HG03575 (cell line): ENCODE data around the gene BZW2.

Source experiments
- ATAC-seq: cut with Tn5 transposase; IDR thresholded peaks from one replicate; pipeline ENCODE4 v1.9.1; 2021; ENCODE audit not compliant: unreplicated experiment, insufficient number of reproducible peaks, low FRiP score; ENCODE audit errors: extremely low read depth

The BZW2 gene

DNA sequence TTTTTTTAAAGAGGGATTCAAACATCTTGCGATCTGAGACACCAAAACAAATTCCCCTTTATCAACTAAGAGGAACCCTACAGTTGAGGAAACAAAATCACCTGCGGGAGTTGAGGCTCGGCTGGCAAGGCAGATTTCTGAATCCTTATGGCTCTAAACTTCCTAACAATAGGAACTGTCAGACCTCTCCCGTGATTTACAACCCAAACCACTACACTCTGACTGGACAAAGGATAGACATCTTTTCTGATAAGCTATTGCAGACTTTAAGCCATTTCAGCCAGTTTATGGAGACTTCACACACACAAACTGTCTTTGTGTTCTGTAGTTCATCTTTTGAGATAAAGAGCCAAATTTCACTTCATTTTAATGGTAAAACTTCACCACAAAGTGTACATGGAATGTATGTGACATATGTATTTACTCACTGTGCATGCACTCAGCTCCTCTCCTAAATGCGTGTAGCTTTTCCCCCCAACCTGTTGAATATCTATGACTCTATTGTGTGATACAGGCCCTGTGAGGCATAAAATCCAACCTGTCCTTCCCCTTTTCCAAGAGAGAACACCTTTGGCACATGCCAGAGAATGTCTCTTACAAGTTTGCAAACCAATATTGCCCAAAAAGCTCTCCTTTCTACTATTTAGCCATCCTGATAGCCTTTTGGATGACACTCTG lies 92.2 kb downstream of the BZW2 start:
- ATAC-seq, result no peak

DNA sequence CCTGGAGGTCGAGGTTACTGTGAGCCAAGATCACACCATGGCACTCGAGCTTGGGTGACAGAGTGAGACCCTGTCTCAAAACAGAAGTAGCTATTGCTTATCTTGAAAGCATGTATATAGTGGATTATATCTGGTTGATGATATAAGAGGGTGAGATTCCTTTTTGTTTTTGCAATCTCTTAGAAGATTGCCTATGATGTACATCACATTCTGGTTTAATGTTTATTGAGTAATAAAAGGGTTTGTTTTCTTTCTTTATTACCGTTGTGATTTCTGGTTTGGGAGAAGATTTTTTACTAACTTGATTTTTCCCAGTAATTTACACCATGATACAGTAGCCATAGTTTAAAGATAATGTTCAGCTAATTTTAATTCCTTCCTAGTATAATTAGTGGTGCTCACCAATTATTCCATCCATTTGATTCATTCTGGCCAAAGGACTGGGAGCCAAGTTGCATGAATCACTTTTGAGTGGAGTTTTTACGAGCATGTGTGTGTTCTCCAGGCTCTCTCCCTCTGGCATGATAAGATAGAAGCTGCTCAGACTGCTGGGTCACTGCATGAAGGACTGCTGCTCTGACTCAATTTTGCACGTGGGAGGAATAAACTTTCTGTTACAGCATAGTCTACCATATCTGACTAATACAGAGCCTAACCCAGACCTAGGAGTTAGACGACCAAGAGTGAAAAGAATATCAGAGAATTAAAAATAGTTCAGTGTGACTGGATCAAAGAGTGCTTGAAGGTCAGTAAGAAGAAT lies 94.1 kb downstream of the BZW2 start:
- ATAC-seq, result no peak

DNA sequence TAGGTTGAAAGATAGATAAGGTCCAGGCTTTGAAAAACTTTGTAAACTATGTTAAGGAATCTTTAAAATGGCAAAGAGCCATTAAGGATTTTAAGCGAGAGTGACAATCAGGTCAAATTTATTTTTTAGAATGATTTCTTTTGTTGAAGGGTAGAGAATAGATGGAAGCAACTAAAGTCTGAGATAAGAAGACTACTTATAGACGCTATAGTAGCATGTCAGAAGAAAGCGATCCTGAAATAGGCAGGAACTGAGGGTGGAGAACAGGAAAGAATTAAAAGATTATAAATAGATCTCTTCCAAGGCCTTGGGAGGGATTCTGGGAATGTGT lies 94.6 kb downstream of the BZW2 start:
- no peak for ATAC-seq

DNA sequence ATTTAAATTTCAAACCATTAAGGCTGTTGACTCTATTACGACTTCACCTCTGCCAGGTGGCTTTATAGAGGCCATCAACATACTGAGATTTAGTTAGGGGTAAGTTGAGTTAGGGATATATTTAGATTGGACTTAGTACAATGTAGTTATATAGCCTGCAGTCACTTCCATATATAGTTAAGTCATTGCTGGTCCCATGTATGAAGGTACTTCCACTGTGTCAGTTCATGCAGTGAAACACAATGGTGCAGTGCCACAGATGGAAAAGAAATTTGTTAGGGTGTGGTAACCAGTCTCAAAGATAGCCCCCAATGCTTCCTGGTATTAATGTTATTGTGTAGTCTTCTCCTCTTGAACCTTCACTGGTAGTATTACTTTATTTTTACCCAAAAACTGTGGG lies 95.0 kb downstream of the BZW2 start:
- ATAC-seq, result no peak

DNA sequence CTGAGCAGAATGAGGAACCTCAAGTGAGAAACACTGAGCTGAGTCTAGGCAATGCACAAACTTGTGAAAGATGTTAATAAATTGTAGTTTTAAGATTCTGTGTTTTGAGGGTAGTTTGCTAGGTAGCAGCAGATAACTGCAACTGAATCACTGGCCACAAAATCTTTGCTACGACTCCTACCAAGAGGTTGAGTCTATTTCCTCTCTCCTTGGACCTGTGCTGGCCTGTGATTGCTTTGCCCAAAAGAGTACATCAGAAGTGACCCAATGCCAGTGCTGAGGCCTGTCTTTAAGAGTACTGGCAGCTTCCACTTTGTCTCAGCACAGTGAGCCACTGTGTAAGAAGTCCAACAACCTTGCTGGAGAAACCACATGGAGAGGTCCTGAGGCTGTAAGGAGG lies 95.7 kb downstream of the BZW2 start:
- no peak for ATAC-seq

DNA sequence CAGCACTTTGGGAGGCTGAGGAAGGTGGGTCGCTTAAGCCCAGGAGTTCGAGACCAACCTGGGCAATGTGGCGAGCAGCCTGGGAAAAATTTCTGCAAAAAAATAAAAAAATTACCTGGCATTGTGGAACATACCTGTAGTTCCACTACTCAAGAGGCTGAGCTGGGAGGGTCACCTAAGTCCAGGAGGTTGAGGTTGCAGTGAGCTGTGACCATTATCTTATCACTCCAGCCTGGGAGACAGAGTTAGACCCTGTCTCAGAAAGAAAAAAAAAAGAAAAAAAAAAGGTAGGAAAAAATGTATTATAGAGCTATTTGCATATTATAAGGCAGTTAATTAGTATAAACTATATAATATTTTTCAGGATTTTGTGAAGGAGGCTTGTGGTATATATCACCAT lies 96.6 kb downstream of the BZW2 start:
- ATAC-seq, result no peak

DNA sequence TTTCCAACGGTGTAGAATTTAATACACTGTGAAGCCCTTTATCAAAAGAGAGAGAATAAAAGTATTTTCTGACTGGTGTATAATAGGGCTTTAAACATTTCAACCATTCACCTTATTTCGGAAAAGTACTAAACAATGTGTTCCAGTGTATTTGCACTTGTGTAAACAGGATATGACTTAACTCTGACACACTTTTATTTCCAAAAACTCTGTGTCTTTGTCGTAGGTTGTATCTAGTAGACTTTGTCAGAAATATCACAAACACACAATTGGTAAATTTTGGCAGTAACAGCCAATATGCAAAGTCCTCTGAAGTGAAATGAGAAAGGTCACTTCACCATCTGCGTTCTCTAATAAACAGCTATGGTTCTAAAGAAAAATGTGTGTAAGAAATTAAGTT lies 97.3 kb downstream of the BZW2 start:
- no peak for ATAC-seq

DNA sequence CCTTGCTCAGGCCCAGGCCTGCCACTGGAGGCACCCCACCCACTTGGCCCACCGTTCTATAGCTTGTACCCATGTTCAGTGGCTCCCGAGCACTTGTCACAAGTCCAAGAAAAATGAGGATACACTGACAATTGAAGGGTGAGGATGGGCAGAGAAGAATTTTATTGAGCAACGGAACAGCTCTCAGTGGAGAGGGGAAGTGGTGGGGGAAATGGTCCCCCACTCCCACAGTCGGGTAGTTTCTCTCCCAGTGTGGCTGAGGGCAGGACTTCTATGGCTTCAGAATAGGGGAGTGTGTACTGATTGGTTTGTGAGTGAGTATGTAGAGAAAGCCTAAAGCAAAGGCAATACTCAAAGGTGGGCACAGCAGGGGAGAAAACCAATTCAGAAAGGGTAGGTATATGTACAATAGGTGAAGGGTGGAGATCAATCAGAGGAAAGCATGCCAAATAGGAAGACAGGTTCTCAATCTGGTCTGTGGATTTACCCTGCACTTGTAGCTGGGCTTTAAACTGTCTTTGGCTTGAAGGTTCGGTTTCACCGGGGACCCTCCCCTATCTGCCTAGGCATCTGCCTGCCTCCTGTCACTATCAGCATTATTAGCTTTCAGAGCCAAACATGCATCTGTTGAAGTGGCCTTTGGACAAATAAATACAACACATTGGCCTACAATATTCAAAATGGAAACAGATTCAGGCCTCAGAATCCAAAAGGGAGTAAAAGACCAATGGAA lies 98.7 kb downstream of the BZW2 start:
- no peak for ATAC-seq

DNA sequence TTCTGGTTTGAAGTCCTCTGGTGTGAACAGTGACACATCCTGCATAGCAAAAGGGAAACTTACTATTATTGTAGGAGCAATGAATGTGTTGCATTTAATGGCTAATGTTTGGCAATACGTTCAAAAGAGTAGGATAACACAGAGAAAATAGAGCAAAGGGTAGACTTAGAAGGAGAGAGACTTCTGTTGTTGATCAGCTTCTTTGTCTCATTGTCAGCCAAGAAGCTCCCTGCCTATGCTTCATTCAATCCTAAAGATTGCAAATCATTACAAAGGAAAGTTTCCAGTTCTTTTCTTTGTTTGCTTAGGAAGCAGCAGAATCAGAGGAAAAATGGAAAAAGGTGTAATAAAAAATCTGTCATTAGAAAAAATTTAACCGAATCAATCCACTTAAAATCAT lies 99.7 kb downstream of the BZW2 start:
- no peak for ATAC-seq

DNA sequence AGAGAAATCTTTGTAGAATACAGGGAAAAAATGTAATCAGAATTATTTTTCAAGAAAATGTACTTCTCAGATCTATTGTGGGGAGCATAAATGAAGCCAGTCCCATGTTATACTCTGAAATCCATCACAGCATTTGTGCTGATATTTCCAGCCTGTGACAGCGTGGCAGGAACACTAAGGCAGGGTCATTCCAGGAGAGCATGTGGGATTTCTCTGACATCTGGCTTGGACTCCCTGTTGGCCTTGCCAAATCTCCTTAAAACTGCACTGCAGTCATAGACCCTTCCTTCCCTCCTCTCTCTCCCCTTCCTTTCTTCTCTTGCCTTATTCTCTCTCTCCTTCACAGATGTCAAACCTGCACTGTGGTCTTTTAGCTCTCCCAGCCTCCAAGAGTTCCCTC lies 101.1 kb downstream of the BZW2 start:
- no peak for ATAC-seq

DNA sequence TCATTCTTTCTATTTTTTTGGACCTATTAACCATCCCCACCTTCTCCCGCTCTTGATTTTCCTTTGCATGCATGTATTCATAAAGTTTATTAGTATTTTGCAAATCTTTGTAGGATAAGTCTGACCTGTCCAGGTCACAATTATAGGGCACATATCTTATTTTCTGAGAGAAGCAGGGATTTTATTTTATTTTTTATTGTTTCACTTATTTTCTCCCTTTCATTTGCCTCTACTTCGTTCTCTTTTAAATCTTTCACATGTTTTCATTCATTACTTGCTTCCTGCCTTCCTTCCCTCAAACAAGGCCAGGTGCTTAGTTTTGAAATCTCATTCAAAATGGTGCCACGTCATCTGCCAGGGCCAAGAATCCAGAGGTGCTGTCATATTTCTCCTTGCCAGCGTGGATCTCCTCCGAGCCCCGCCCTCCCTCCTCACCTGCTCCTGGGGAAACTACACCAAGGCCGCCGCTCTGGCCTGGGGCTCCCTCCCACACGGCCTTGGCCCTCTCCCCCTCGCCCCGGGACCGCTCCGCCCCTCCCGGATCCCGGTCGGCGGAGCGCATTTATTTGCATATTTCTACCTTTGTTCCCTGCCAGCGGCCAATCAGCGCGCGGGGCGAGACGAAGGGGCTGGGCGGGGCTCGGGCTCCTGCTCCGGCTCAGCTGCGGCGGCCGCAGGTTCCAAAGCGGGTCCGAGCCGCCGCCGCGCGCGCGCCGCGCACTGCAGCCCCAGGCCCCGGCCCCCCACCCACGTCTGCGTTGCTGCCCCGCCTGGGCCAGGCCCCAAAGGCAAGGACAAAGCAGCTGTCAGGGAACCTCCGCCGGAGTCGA lies 107.3 kb downstream of the BZW2 start, which contains the start of gene TSPAN13:
TSPAN13 (plus strand) TSS at position 654 of the 830 bp plus-strand sequence. CDS start 213 bp downstream, outside the sequence.
- ATAC-seq, result no peak

DNA sequence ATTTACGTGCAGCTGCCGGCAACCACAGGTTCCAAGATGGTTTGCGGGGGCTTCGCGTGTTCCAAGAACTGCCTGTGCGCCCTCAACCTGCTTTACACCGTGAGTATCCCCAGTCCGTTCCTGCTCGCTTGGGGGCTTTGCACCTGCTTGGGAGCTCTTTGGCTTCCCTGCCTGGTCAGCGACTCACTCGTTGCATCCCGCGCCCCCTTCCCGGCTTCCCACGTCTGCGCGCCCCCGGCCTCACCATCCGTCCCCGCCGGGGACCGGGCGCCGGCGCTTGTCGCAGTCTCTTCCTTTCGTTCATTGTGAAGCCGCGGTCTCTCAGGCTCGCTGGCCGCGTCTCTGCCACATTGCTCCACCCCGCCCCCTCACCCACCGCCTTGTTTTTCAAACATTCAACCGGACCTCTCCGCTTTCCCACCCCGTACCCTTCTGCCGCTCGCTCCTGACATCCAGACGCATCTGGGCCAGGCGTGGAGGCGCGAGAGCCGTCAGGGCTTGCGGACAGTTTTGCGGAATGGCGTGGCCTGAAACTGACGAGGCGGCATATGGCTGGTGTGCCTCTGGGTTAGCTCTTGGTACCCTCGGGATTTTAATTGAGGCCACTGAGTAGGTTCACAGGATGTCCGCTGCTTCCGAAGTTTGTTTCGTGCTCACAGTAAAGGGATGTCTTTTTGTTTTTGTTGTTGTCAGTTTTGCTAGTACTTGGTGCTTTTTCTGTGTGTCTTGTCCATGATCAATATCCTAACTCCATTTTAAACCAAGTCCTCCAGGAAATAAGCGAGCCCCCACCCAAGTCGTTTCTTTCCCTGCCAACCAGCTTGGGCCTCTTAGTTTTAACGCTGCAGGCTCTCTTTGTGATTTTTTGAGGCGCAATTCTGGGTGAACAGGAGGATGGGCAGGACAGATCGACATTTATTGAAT lies 108.2 kb downstream of the BZW2 start:
- ATAC-seq, result no peak

DNA sequence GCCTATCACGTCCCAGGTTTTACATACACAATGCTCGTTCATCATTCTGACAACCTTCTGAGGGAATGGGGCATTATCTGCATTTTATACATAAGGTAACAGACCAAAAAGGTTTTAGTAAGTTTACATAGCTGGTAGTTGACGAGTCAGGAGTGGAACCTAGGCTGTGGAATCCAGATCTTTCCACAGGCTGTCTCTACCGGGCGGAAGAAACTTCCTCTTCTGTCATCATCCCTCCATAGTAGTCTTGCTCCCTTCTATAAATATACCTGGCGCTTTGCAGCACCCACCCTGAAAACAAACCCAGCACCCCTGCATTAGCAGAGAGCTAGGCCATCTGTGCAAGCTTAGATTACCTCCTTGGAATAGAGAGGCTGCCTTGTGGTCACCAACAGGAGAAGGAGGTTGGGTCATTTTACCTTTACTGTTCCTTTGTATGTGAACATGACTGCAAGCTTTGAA lies 108.9 kb downstream of the BZW2 start:
- ATAC-seq, result no peak

DNA sequence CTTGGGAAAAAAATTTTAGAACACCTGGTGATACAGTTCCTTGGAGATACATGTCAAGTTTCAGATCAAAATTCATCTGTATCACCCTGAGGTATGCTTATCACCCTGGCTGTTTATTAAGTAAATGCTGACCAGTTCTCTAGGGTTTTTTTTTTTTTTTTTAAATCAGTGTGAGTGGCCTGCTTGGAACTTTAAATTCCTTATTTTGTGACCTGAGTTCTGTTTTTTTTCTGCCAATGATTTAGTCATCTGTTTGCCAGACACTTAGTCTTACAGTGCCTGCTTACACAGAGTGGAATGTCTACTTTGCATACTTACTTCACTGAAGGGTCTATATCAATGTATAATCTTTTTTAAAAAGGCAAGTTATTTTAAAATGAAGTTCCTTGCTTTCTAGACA lies 109.4 kb downstream of the BZW2 start:
- ATAC-seq, result no peak
